NT2/D1 (cell line): Measurements from ENCODE around the gene RFC2.

ENCODE experiments used
- YY1 ChIP-seq: IDR thresholded peaks from 2 replicates; pipeline ENCODE4 v1.6.1; 2011; ENCODE audit not compliant: insufficient read length, insufficient read depth
- ZNF274 ChIP-seq: IDR thresholded peaks from 2 replicates; pipeline ENCODE4 v1.6.1; 2011; ENCODE audit warnings: mild to moderate bottlenecking, low read depth, low read length

GRCh38 chr7:74284781-74285259 is 30.6 kb upstream of the RFC2 start:
- TF ChIP-seq YY1 (no peak), ZNF274 (no peak)
